CD1c-positive myeloid dendritic cell (primary cell): ENCODE data around the gene PDGFRB.

ENCODE experiments used
- DNase-seq: peaks from one replicate; pipeline ENCODE4 v3.0.0-alpha.2; 2016; ENCODE audit errors: extremely low spot score

The PDGFRB gene

GRCh38 chr5:150163035-150163434 lies 7.4 kb upstream of the PDGFRB start:
- DNase-seq, result peak; percentile 33

- no peak for DNase-seq
Measured at GRCh38 chr5:150162142-150162513, 6.5 kb upstream of the PDGFRB start.

- peak; percentile 71 for DNase-seq
Measured at GRCh38 chr5:150161242-150162141, 5.8 kb upstream of the PDGFRB start.

GRCh38 chr5:150160448-150161081 lies 4.9 kb upstream of the PDGFRB start:
- no peak for DNase-seq

GRCh38 chr5:150159741-150160179 lies 4.1 kb upstream of the PDGFRB start:
- peak; percentile 22 for DNase-seq

- no peak for DNase-seq
Measured at GRCh38 chr5:150159031-150159430, 3.4 kb upstream of the PDGFRB start.

- DNase-seq, result no peak
Measured at GRCh38 chr5:150158170-150158949, 2.7 kb upstream of the PDGFRB start.

GRCh38 chr5:150157168-150157567 lies 1.5 kb upstream of the PDGFRB start:
- no peak for DNase-seq

- no peak for DNase-seq
Measured at GRCh38 chr5:150156540-150156939, 895 bp upstream of the PDGFRB start.

GRCh38 chr5:150156027-150156368 lies 353 bp upstream of the PDGFRB start:
- no peak for DNase-seq

- DNase-seq, result no peak
Measured at GRCh38 chr5:150154618-150155128, 972 bp downstream of the PDGFRB start.

- no peak for DNase-seq
Measured at GRCh38 chr5:150153957-150154617, 1.6 kb downstream of the PDGFRB start.

- DNase-seq, result no peak
Measured at GRCh38 chr5:150153483-150153882, 2.2 kb downstream of the PDGFRB start.

- no peak for DNase-seq
Measured at GRCh38 chr5:150152636-150153462, 2.8 kb downstream of the PDGFRB start.

- no peak for DNase-seq
Measured at GRCh38 chr5:150149618-150150017, 6.0 kb downstream of the PDGFRB start.

- no peak for DNase-seq
Measured at GRCh38 chr5:150148117-150148927, 7.3 kb downstream of the PDGFRB start.

- DNase-seq, result no peak
Measured at GRCh38 chr5:150147670-150148069, 8.0 kb downstream of the PDGFRB start.

- no peak for DNase-seq
Measured at GRCh38 chr5:150146862-150147601, 8.6 kb downstream of the PDGFRB start.

GRCh38 chr5:150146235-150146634 lies 9.4 kb downstream of the PDGFRB start:
- no peak for DNase-seq
